Astrocyte of the spinal cord (primary cell): ENCODE results near the gene GAK.

ENCODE experiments used
- DNase-seq: peaks from one replicate; pipeline ENCODE4 v3.0.0; 2011; ENCODE audit warnings: low read depth, low spot score
- H3K4me3 ChIP-seq: 2 replicates; pipeline ENCODE4 v1.5.1; 2011; ENCODE audit warnings: low read depth, mild to moderate bottlenecking, low read length, moderate library complexity
- in situ Hi-C: cut with HindIII; loops from 2 replicates; pipeline ENCODE4 v1.10.0; 2017; ENCODE audit warnings: low sequenced_read_pairs
- TF ChIP-seq, protein P1 (sequence below): IDR thresholded peaks from 2 replicates; pipeline ENCODE4 v1.5.1; 2012; ENCODE audit warnings: low read depth, mild to moderate bottlenecking, low read length, inconsistent platforms

GAK gene

DNA sequence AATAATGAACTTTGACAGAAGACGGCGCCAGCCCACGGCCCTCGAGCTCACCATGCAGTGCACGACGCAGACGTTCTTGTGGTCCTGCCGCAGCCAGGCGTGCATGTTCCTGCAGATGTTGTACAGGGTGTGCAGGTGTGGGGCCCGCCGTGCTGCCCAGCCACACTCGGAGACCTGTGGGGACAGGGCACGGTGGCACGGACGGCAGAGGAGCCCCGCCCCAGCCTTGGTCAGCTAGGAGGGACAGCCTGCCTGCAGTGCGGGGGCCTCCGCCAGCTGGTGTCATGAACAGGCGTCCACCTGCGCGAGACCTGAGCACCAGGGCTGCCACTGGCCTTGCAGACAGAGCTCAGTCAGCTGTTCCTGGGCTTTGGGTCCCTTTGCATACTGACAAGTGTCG, 49.5 kb downstream of the GAK start:
- in situ Hi-C loops = no loop called here
- DNase-seq = no peak
- no peak overlapping the region for H3K4me3 ChIP-seq
- TF ChIP-seq, protein P1, sequence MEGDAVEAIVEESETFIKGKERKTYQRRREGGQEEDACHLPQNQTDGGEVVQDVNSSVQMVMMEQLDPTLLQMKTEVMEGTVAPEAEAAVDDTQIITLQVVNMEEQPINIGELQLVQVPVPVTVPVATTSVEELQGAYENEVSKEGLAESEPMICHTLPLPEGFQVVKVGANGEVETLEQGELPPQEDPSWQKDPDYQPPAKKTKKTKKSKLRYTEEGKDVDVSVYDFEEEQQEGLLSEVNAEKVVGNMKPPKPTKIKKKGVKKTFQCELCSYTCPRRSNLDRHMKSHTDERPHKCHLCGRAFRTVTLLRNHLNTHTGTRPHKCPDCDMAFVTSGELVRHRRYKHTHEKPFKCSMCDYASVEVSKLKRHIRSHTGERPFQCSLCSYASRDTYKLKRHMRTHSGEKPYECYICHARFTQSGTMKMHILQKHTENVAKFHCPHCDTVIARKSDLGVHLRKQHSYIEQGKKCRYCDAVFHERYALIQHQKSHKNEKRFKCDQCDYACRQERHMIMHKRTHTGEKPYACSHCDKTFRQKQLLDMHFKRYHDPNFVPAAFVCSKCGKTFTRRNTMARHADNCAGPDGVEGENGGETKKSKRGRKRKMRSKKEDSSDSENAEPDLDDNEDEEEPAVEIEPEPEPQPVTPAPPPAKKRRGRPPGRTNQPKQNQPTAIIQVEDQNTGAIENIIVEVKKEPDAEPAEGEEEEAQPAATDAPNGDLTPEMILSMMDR = no peak

DNA sequence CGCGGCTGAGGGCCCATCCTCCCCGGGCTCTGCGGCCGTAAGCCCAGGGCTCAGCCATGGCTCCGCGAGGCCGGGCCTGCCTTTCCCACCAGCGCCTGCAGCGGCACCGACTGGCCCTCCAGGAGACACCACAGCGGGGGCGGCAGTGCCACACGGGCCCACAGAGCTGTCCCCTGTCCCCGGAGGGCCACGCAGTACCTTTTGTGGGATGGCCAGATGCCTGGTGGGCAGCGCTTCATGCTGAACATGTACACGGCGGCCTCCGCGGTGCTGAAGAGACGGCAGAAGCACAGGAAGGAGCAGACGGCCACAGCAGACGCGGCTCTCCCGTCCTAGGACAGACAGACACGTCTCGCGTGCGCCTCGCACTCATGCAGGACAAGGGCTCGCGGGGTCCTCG, 50.4 kb downstream of the GAK start:
- TF ChIP-seq, protein P1 = no peak
- in situ Hi-C loops = no loop called here
- no peak for DNase-seq
- no peak overlapping the region for H3K4me3 ChIP-seq

DNA sequence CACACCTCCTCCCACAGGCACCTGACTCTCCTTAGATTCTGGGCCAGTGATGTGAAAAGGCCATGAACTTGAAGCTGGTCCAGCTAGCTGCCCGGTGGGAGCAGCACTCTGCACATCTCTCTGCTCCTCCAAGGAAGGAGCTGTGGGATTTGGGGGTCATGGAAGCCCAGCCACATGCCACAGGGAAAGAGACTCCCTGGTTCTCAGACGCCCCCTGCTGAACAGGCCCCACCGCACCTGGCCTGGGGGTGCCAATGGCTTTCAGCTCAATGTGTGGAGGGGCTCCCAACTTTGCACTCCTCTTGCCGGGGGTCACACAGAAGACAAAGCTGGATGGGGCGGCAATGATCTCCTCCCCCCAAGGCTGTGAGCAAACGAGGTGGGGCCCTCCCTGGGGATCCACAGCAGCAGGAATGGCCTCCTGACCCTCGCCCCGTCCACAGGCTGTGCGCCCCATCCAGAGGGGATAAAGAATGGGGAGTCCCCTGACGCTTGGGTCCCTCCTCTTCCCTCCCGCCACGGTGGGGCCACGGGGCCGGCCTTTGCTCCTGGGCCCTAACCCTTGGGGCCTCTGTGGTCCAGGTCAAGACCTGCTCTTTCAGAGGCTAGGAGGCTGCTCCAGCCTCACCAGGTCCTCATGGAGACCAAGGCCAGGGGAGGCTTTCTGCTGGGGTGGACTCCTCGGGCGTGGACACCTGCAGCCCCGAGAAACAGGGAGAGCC, 51.3 kb downstream of the GAK start:
- no peak overlapping the region for H3K4me3 ChIP-seq
- TF ChIP-seq, protein P1 = no peak
- in situ Hi-C loops = no loop called here
- no peak for DNase-seq

DNA sequence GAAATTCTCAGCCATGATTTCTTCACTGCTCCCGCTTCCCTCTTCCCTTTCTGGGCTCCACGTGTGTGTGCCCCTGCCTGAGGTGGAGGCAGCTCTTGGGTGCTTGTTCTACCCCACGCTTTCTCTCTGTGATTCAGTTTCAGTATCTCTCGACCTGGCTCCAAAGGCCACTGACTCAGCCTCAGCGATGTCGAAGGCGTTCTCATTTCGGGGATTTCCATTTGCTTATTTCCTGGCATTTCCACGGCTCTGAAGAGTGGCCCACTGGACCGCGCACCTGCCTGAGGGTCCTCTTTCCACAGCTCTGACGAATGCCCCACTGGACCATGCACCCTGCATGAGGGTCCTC, 52.4 kb downstream of the GAK start:
- in situ Hi-C loops = no loop called here
- no peak overlapping the region for H3K4me3 ChIP-seq
- TF ChIP-seq, protein P1 = no peak
- DNase-seq = no peak

DNA sequence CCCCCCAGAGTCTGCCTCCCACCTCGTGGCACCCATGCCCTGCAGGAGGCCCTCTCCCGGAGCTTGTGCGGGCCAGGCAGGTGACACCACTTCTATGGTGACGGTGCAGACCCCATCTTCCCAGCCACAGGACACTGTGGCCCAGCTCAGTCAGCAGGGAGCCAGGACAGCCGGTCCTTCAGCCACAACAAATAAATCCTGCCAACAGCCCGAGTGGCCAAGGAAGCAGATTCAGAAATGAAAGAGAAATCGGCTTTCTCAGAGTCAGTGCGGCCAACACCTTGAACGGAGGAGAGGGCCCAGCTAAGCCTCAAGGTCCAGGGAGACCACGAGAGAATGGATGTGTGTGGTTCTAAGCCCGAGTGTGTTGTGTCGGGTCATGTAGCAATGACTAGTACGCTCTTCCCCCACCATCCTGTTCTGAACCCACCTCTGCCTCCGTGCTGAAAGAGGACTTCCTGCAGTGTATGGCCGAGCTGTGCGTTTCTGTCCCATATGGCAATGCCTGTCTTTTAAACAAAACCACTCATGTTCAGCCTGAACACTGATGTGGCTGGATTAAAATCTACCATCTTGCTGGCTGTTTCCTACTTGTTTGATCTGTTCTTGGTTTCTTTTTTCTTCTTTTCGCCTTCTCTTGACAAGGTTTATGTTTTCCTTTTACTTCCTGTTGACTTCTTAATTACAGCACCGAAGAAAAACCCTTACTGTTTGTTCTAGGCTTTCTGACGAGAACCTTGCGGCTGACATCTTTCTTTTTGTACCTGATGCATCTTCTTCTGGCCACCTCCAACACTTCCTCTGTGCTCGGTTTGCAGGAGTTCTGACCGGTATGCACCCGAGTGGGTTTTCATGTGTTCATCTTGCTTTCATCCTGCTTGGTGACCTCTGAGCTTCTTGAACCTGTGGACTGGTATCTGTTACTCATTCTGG, 53.1 kb downstream of the GAK start:
- TF ChIP-seq, protein P1 = no peak
- no peak overlapping the region for H3K4me3 ChIP-seq
- in situ Hi-C loops = no loop called here
- DNase-seq = no peak

DNA sequence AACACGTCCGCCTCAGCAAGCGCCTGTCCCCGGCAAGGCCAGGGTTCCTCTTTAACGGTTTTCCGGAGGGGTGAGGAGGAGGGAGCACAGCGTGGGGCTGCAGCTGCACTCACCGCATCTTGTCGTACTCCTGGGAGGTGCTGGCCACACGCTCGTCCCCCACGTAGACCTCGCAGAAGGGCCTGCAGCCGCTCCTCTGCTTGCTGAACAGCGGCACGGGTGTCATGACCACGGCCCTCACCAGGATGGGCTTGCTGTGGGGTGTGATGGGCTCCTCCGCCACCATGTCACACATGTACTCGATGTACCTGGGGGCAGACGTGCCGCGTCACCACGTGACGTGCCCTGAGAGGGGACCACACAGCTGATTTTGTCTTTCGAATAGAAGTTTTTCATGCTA, 54.6 kb downstream of the GAK start:
- no peak for DNase-seq
- TF ChIP-seq, protein P1 = no peak
- in situ Hi-C loops = no loop called here
- H3K4me3 ChIP-seq = no peak overlapping the region
